Measurements from ENCODE around the gene COLGALT1.
A peak's percentile ranks its signal among the peaks of the same experiment; 100 is the strongest.

The COLGALT1 gene

DNA sequence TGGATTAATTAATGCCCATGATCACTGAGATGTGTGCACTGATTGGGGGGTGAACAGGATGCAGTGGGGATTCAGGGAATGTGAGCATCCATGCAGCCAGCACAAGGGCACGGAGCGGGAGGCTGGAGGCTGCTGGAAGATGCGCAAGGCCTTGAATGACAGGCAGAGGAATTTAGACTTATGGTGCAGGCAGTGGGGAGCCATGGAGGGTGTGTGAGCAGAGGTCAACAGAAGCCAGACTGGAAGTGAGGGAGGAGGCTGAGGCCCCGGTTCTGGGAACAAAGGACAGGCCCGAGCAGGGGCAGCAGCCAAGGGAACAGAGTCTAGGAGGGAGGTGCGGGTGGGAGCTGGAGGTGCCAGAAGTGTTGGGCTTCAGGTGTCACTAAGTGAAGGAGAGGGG lies 7.3 kb upstream of the COLGALT1 start:
- CTCF ChIA-PET: interaction anchor here (0.6 kb wide), 1 partner anchor 29 kb away, joined by 3 read pairs; no protein-coding TSS in a partner anchor
- TF ChIP-seq ZBTB7A (tag by site-specific recombination; IDR thresholded peaks at IDR 0.05; ENCODE audit: low read depth) (no peak), ZNF23 (tag by site-specific recombination; IDR thresholded peaks at IDR 0.05; ENCODE audit: borderline replicate concordance) (no peak), REST (tag by site-specific recombination; IDR thresholded peaks at IDR 0.05) (no peak), ZNF423 (tag by site-specific recombination; IDR thresholded peaks at IDR 0.05) (no peak), ZNF777 (tag by site-specific recombination; IDR thresholded peaks at IDR 0.05; ENCODE audit: borderline replicate concordance) (no peak), ZNF16 (tag by site-specific recombination; IDR thresholded peaks at IDR 0.05; ENCODE audit: low read depth) (peak; percentile 83), ZNF239 (tag by site-specific recombination; IDR thresholded peaks at IDR 0.05) (no peak), ZNF121 (tag by site-specific recombination; IDR thresholded peaks at IDR 0.05) (no peak), GLI4 (tag by site-specific recombination; IDR thresholded peaks at IDR 0.05) (peak; percentile 52; the same call in 1 of the 2 replicates), PRDM2 (tag by site-specific recombination; IDR thresholded peaks at IDR 0.05; ENCODE audit: borderline replicate concordance) (no peak)
- TF ChIP-seq, protein P1, sequence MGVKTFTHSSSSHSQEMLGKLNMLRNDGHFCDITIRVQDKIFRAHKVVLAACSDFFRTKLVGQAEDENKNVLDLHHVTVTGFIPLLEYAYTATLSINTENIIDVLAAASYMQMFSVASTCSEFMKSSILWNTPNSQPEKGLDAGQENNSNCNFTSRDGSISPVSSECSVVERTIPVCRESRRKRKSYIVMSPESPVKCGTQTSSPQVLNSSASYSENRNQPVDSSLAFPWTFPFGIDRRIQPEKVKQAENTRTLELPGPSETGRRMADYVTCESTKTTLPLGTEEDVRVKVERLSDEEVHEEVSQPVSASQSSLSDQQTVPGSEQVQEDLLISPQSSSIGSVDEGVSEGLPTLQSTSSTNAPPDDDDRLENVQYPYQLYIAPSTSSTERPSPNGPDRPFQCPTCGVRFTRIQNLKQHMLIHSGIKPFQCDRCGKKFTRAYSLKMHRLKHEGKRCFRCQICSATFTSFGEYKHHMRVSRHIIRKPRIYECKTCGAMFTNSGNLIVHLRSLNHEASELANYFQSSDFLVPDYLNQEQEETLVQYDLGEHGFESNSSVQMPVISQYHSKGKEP (tag by site-specific recombination; IDR thresholded peaks at IDR 0.05): no peak
- TF ChIP-seq, protein P2, sequence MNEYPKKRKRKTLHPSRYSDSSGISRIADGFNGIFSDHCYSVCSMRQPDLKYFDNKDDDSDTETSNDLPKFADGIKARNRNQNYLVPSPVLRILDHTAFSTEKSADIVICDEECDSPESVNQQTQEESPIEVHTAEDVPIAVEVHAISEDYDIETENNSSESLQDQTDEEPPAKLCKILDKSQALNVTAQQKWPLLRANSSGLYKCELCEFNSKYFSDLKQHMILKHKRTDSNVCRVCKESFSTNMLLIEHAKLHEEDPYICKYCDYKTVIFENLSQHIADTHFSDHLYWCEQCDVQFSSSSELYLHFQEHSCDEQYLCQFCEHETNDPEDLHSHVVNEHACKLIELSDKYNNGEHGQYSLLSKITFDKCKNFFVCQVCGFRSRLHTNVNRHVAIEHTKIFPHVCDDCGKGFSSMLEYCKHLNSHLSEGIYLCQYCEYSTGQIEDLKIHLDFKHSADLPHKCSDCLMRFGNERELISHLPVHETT (tag by site-specific recombination; IDR thresholded peaks at IDR 0.05): no peak
- POLR2A ChIA-PET: no interaction called here

More for the DNA sequence above, 7.3 kb upstream of the COLGALT1 start:
- Histone ChIP-seq H3K4me1 (ENCODE audit: control insufficient read depth, insufficient read depth, low read length) (no peaks in the 10 kb centered on the region), H3K9me3 (ENCODE audit: control insufficient read depth, insufficient read depth, low read depth, low read length) (no peaks in the 10 kb centered on the region), H3K36me3 (ENCODE audit: control insufficient read depth in 2 of 2, insufficient read depth in 1 of 2, low read length in 2 of 2) (no peaks in the 10 kb centered on the region), H3K27ac (ENCODE audit: extremely low read depth, low read depth, low read length) (no peak overlapping the region), H3K4me3 (ENCODE audit: low read depth, low read length) (no peak overlapping the region)
